ENCODE measurements around the gene RGS14. TPM values are rescaled to one million over a fixed set of nuclear protein-coding genes. Genes with fewer than 3 reads are reported as not detected.
A peak's percentile ranks its signal among the peaks of the same experiment; 100 is the strongest.

Gene RGS14
- total RNA-seq, 1 experiment from 2014 or later, result 11.9 TPM

GRCh38 chr5:177367323-177367848, 9.7 kb downstream of the RGS14 start:
- H3K4me1 ChIP-seq (replicated peaks; ENCODE audit: insufficient read depth), result peaks cover 15% of the 10 kb centered on the region
- no peak overlapping the region for H2AFZ ChIP-seq
- no peaks in the 10 kb centered on the region for H3K36me3 ChIP-seq (ENCODE audit: low read depth)
- H3K9me3 ChIP-seq (ENCODE audit: insufficient read depth, low read depth), result no peaks in the 10 kb centered on the region
- H3K4me3 ChIP-seq, result no peak overlapping the region
- ChIA-PET CTCF (interaction anchor here (0.6 to 1.3 kb wide), 3 partner anchors 16 to 719 kb away, joined by 4 to 8 read pairs (median 6); partner anchors contain the start of gene LMAN2), POLR2A (ENCODE audit: unreplicated experiment) (interaction anchor here (0.6 kb wide), 1 partner anchor 25 kb away, joined by 4 read pairs; no protein-coding TSS in a partner anchor)
- H3F3A ChIP-seq (ENCODE audit: insufficient read depth, low read depth), result peaks cover 16% of the 10 kb centered on the region; the same call in 1 of the 2 replicates
- H3K4me2 ChIP-seq, result no peak overlapping the region
- no peak for DNase-seq
- intact Hi-C loops (cut with micrococcal nuclease; ENCODE audit: unreplicated experiment), result no loop called here
- H3K27me3 ChIP-seq (ENCODE audit: insufficient read depth, low read depth), result no peaks in the 10 kb centered on the region
- H3K27ac ChIP-seq, result no peak overlapping the region
- H3K9me2 ChIP-seq (ENCODE audit: insufficient read depth), result no peaks in the 10 kb centered on the region
- no peaks in the 10 kb centered on the region for H3K79me2 ChIP-seq (ENCODE audit: low read depth)
- no TSS peak for BruUV-seq (replicated peaks)
- TF ChIP-seq CTCF (conservative IDR thresholded peaks at IDR 0.05) (no peak), EZH2 (IDR thresholded peaks at IDR 0.05; ENCODE audit: low read depth) (no peak)
- no peaks in the 10 kb centered on the region for H4K20me1 ChIP-seq (ENCODE audit: insufficient read depth)

GRCh38 chr5:177367981-177368868, 10.5 kb downstream of the RGS14 start:
- Histone ChIP-seq H3K4me3 (no peak overlapping the region), H3K4me1 (replicated peaks; ENCODE audit: insufficient read depth) (peaks cover 15% of the 10 kb centered on the region), H4K20me1 (ENCODE audit: insufficient read depth) (no peaks in the 10 kb centered on the region), H3F3A (ENCODE audit: insufficient read depth, low read depth) (peaks cover 16% of the 10 kb centered on the region; the same call in 1 of the 2 replicates), H2AFZ (no peak overlapping the region), H3K27me3 (ENCODE audit: insufficient read depth, low read depth) (no peaks in the 10 kb centered on the region), H3K9me2 (ENCODE audit: insufficient read depth) (no peaks in the 10 kb centered on the region), H3K4me2 (no peak overlapping the region), H3K27ac (no peak overlapping the region), H3K36me3 (ENCODE audit: low read depth) (no peaks in the 10 kb centered on the region), H3K9me3 (ENCODE audit: insufficient read depth, low read depth) (no peaks in the 10 kb centered on the region), H3K79me2 (ENCODE audit: low read depth) (no peaks in the 10 kb centered on the region)
- TF ChIP-seq EZH2 (IDR thresholded peaks at IDR 0.05; ENCODE audit: low read depth) (no peak), CTCF (conservative IDR thresholded peaks at IDR 0.05) (no peak)
- ChIA-PET POLR2A (ENCODE audit: unreplicated experiment) (interaction anchor here (0.6 kb wide), 1 partner anchor 58 kb away, joined by 20 read pairs; no protein-coding TSS in a partner anchor), CTCF (interaction anchor here (0.6 to 0.8 kb wide), 5 partner anchors 16 to 149 kb away, joined by 3 to 16 read pairs (median 3); partner anchors contain the start of genes DDX41 and SLC34A1)
- intact Hi-C loops (cut with micrococcal nuclease; ENCODE audit: unreplicated experiment), result no loop called here
- DNase-seq, result no peak
- BruUV-seq (replicated peaks), result no TSS peak

GRCh38 chr5:177368869-177369644, 11.3 kb downstream of the RGS14 start:
- Histone ChIP-seq H3K9me2 (ENCODE audit: insufficient read depth) (no peaks in the 10 kb centered on the region), H3K79me2 (ENCODE audit: low read depth) (no peaks in the 10 kb centered on the region), H3K36me3 (ENCODE audit: low read depth) (no peaks in the 10 kb centered on the region), H3K9me3 (ENCODE audit: insufficient read depth, low read depth) (no peaks in the 10 kb centered on the region), H3F3A (ENCODE audit: insufficient read depth, low read depth) (peaks cover 16% of the 10 kb centered on the region; the same call in 1 of the 2 replicates), H3K27ac (no peak overlapping the region), H4K20me1 (ENCODE audit: insufficient read depth) (no peaks in the 10 kb centered on the region), H3K4me2 (no peak overlapping the region), H3K4me1 (replicated peaks; ENCODE audit: insufficient read depth) (peaks cover 11% of the 10 kb centered on the region), H3K27me3 (ENCODE audit: insufficient read depth, low read depth) (no peaks in the 10 kb centered on the region), H3K4me3 (no peak overlapping the region), H2AFZ (no peak overlapping the region)
- no peak for TF ChIP-seq EZH2 (IDR thresholded peaks at IDR 0.05; ENCODE audit: low read depth)
- peak; percentile 83 for TF ChIP-seq CTCF (conservative IDR thresholded peaks at IDR 0.05)
- CTCF ChIA-PET, result interaction anchor here (0.6 to 1.0 kb wide), 6 partner anchors 15 to 148 kb away, joined by 3 to 16 read pairs (median 3); partner anchors contain the start of genes DDX41 and SLC34A1
- POLR2A ChIA-PET (ENCODE audit: unreplicated experiment), result interaction anchor here (0.6 kb wide), 1 partner anchor 57 kb away, joined by 20 read pairs; no protein-coding TSS in a partner anchor
- DNase-seq, result no peak
- intact Hi-C loops (cut with micrococcal nuclease; ENCODE audit: unreplicated experiment), result no loop called here
- no TSS peak for BruUV-seq (replicated peaks)

Measured in PC-9 (cell line).